ENCODE measurements around the gene PAPPA. TPM values are rescaled to one million over a fixed set of nuclear protein-coding genes. Genes with fewer than 3 reads are reported as not detected.

Gene PAPPA
- total RNA-seq, 1 experiment from 2014 or later: 7.0 TPM

- Mint-ChIP-seq H3K9me3 (ENCODE audit: unreplicated experiment) (no peaks in the 10 kb centered on the region), H3K27ac (ENCODE audit: low read depth, unreplicated experiment) (no peak overlapping the region), H3K4me1 (ENCODE audit: insufficient read depth, unreplicated experiment) (no peaks in the 10 kb centered on the region), H3K4me3 (ENCODE audit: unreplicated experiment) (no peak overlapping the region), H3K27me3 (ENCODE audit: insufficient read depth, unreplicated experiment) (no peaks in the 10 kb centered on the region), H3K36me3 (ENCODE audit: insufficient read depth, unreplicated experiment) (peaks cover 7% of the 10 kb centered on the region)
- BruUV-seq (replicated peaks): no TSS peak
- no peak for TF ChIP-seq CTCF (IDR thresholded peaks at IDR 0.05; ENCODE audit: unreplicated experiment)
- no peak for DNase-seq (ENCODE audit: unreplicated experiment)
- ChIA-PET CTCF (no interaction called here), POLR2A (no interaction called here)
- intact Hi-C loops (cut with micrococcal nuclease): no loop called here
Observed at GRCh38 chr9:116329470-116329869, 175.9 kb downstream of the PAPPA start.

GRCh38 chr9:116331241-116331640, 177.7 kb downstream of the PAPPA start:
- POLR2A ChIA-PET: interaction anchor here (0.7 kb wide), 1 partner anchor 87 kb away, joined by 3 read pairs; no protein-coding TSS in a partner anchor
- no peaks in the 10 kb centered on the region for H3K27me3 Mint-ChIP-seq (ENCODE audit: insufficient read depth, unreplicated experiment)

GRCh38 chr9:116332090-116332489, 178.5 kb downstream of the PAPPA start:
- ChIA-PET CTCF (interaction anchor here (1.2 kb wide), 1 partner anchor 16 kb away, joined by 3 read pairs; no protein-coding TSS in a partner anchor), POLR2A (no interaction called here)
- Mint-ChIP-seq H3K4me1 (ENCODE audit: insufficient read depth, unreplicated experiment) (peaks cover 5% of the 10 kb centered on the region), H3K27ac (ENCODE audit: low read depth, unreplicated experiment) (no peak overlapping the region), H3K27me3 (ENCODE audit: insufficient read depth, unreplicated experiment) (no peaks in the 10 kb centered on the region), H3K36me3 (ENCODE audit: insufficient read depth, unreplicated experiment) (peaks cover 5% of the 10 kb centered on the region), H3K4me3 (ENCODE audit: unreplicated experiment) (no peak overlapping the region), H3K9me3 (ENCODE audit: unreplicated experiment) (no peaks in the 10 kb centered on the region)
- no TSS peak for BruUV-seq (replicated peaks)
- no peak for DNase-seq (ENCODE audit: unreplicated experiment)
- intact Hi-C loops (cut with micrococcal nuclease): no loop called here
- TF ChIP-seq CTCF (IDR thresholded peaks at IDR 0.05; ENCODE audit: unreplicated experiment): no peak

More at GRCh38 chr9:116331241-116331640, 177.7 kb downstream of the PAPPA start:
- Mint-ChIP-seq H3K4me3 (ENCODE audit: unreplicated experiment) (no peak overlapping the region), H3K4me1 (ENCODE audit: insufficient read depth, unreplicated experiment) (no peaks in the 10 kb centered on the region), H3K9me3 (ENCODE audit: unreplicated experiment) (no peaks in the 10 kb centered on the region), H3K36me3 (ENCODE audit: insufficient read depth, unreplicated experiment) (peaks cover 5% of the 10 kb centered on the region), H3K27ac (ENCODE audit: low read depth, unreplicated experiment) (no peak overlapping the region)
- no peak for TF ChIP-seq CTCF (IDR thresholded peaks at IDR 0.05; ENCODE audit: unreplicated experiment)
- CTCF ChIA-PET: interaction anchor here (1.2 kb wide), 1 partner anchor 15 kb away, joined by 3 read pairs; no protein-coding TSS in a partner anchor
- DNase-seq (ENCODE audit: unreplicated experiment): no peak
- BruUV-seq (replicated peaks): no TSS peak
- intact Hi-C loops (cut with micrococcal nuclease): no loop called here

GRCh38 chr9:116333254-116333653, 179.7 kb downstream of the PAPPA start:
- TF ChIP-seq CTCF (IDR thresholded peaks at IDR 0.05; ENCODE audit: unreplicated experiment): no peak
- DNase-seq (ENCODE audit: unreplicated experiment): no peak
- Mint-ChIP-seq H3K36me3 (ENCODE audit: insufficient read depth, unreplicated experiment) (peaks cover 5% of the 10 kb centered on the region), H3K27ac (ENCODE audit: low read depth, unreplicated experiment) (no peak overlapping the region), H3K4me1 (ENCODE audit: insufficient read depth, unreplicated experiment) (peaks cover 13% of the 10 kb centered on the region), H3K9me3 (ENCODE audit: unreplicated experiment) (no peaks in the 10 kb centered on the region), H3K4me3 (ENCODE audit: unreplicated experiment) (no peak overlapping the region), H3K27me3 (ENCODE audit: insufficient read depth, unreplicated experiment) (no peaks in the 10 kb centered on the region)
- intact Hi-C loops (cut with micrococcal nuclease): no loop called here
- no TSS peak for BruUV-seq (replicated peaks)
- CTCF ChIA-PET: no interaction called here
- POLR2A ChIA-PET: no interaction called here
